DOHH2 (cell line): ENCODE results near the gene EFTUD2.

ENCODE experiments used
- H3F3A ChIP-seq: fragments of 200-600 bp; sonication (generic), shearing (Covaris generic); 2 replicates; pipeline ENCODE4 v1.6.0; 2016; ENCODE audit warnings: antibody characterized with exemption, mild to moderate bottlenecking; ENCODE audit not compliant: control insufficient read depth, insufficient read depth
- H3K27ac ChIP-seq: fragments of 200-600 bp; sonication (generic); 2 replicates; pipeline ENCODE4 v1.5.1; 2014; ENCODE audit warnings: low read depth, mild to moderate bottlenecking, low read length, moderate library complexity
- H3K27me3 ChIP-seq: fragments of 200-600 bp; sonication (generic); 2 replicates; pipeline ENCODE4 v1.6.1; 2014; ENCODE audit warnings: mild to moderate bottlenecking, low read length, mixed read lengths; ENCODE audit not compliant: control insufficient read depth
- H3K36me3 ChIP-seq: fragments of 200-600 bp; sonication (generic); 2 replicates; pipeline ENCODE4 v1.6.1; 2014; ENCODE audit warnings: mild to moderate bottlenecking, low read length, moderate library complexity, mixed read lengths; ENCODE audit not compliant: control insufficient read depth
- H3K4me1 ChIP-seq: fragments of 200-600 bp; sonication (generic); 2 replicates; pipeline ENCODE4 v1.6.1; 2014; ENCODE audit warnings: mild to moderate bottlenecking, low read length, mixed read lengths; ENCODE audit not compliant: control insufficient read depth
- H3K4me2 ChIP-seq: fragments of 200-600 bp; sonication (generic); 2 replicates; pipeline ENCODE4 v1.6.0; 2014; ENCODE audit warnings: mild to moderate bottlenecking, low read length, moderate library complexity
- H3K4me3 ChIP-seq: fragments of 200-600 bp; sonication (generic); 2 replicates; pipeline ENCODE4 v1.5.1; 2014; ENCODE audit warnings: mild to moderate bottlenecking, low read length, mixed read lengths
- H3K79me2 ChIP-seq: fragments of 200-600 bp; sonication (generic); 2 replicates; pipeline ENCODE4 v1.6.1; 2014; ENCODE audit warnings: mild to moderate bottlenecking, low read length, mixed read lengths; ENCODE audit not compliant: control insufficient read depth
- H3K9me2 ChIP-seq: fragments of 200-600 bp; sonication (generic); replicated peaks from 2 replicates; pipeline ENCODE4 v1.6.1; 2014; ENCODE audit warnings: mild to moderate bottlenecking, low read length, mixed read lengths; ENCODE audit not compliant: control insufficient read depth
- H3K9me3 ChIP-seq: fragments of 200-600 bp; sonication (generic); 2 replicates; pipeline ENCODE4 v1.6.1; 2014; ENCODE audit warnings: antibody characterized with exemption, low read length, mixed read lengths; ENCODE audit not compliant: control insufficient read depth, insufficient read depth
- H4K20me1 ChIP-seq: fragments of 200-600 bp; sonication (generic); 2 replicates; pipeline ENCODE4 v1.6.0; 2014; ENCODE audit warnings: low read depth, mild to moderate bottlenecking, antibody characterized with exemption, low read length, moderate library complexity; ENCODE audit not compliant: control insufficient read depth, insufficient read depth
- EZH2phosphoT487 ChIP-seq: fragments of 200-600 bp; sonication (generic); IDR thresholded peaks from 2 replicates; pipeline ENCODE4 v1.6.1; 2017; ENCODE audit warnings: borderline replicate concordance, mild to moderate bottlenecking, antibody characterized with exemption, low read length, moderate library complexity, mixed read lengths
- TF ChIP-seq, protein P1 (sequence below): fragments of 200-600 bp; sonication (generic); IDR thresholded peaks from one replicate; pipeline ENCODE4 v1.5.1; 2014; ENCODE audit warnings: antibody characterized with exemption, mild to moderate bottlenecking, low read depth, low read length; ENCODE audit not compliant: poor library complexity, severe bottlenecking

EFTUD2 gene

DNA sequence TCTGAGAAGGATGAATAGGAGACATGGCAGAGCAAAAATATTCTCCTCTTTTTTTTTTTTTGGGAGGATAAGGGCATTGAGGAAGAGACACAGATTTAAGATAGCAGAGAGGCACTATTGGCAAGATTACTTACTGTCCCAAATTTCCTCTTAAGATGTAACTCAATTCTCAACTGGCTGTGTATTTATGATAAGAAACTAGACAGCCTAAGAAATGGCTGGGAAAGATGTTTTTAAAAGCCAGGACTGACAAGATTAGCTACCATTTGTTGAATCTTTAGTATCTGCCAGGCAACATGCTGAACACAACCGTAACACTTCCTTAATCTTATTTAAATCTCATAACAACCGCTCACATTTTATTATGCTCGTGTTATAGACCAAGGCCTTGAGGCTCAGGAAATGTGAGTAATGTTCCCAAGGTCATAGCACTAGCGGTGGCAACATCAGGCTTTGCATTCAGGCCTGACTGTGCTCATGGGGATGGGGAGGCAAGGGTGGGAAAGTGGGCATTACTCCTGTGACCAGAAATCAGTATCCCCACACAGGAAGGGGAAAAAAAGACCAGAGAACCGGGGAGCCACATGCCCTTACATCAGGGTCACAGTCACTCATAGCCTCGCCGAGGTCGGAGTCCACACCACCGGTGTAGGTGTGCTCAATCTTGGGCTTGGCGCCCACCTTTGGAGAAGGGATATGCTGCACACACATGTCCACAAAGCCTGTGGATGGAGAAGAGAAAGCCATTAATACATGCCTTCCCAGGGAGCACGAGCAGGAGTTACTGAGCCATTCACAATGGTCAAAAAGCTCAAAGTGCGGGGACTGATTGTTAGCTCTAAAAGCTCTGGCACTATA lies 36.0 kb downstream of the EFTUD2 start:
- no peaks in the 10 kb centered on the region for H3K9me3 ChIP-seq
- H3K4me2 ChIP-seq = no peak overlapping the region
- no peak overlapping the region for H3K4me3 ChIP-seq
- no peak overlapping the region for H3K27ac ChIP-seq
- H3F3A ChIP-seq = peaks cover 7% of the 10 kb centered on the region; the same call in 1 of the 2 replicates
- H4K20me1 ChIP-seq = no peaks in the 10 kb centered on the region
- no peaks in the 10 kb centered on the region for H3K9me2 ChIP-seq
- TF ChIP-seq, protein P1, sequence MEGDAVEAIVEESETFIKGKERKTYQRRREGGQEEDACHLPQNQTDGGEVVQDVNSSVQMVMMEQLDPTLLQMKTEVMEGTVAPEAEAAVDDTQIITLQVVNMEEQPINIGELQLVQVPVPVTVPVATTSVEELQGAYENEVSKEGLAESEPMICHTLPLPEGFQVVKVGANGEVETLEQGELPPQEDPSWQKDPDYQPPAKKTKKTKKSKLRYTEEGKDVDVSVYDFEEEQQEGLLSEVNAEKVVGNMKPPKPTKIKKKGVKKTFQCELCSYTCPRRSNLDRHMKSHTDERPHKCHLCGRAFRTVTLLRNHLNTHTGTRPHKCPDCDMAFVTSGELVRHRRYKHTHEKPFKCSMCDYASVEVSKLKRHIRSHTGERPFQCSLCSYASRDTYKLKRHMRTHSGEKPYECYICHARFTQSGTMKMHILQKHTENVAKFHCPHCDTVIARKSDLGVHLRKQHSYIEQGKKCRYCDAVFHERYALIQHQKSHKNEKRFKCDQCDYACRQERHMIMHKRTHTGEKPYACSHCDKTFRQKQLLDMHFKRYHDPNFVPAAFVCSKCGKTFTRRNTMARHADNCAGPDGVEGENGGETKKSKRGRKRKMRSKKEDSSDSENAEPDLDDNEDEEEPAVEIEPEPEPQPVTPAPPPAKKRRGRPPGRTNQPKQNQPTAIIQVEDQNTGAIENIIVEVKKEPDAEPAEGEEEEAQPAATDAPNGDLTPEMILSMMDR = no peak
- no peak for TF ChIP-seq EZH2phosphoT487
- H3K4me1 ChIP-seq = no peaks in the 10 kb centered on the region
- peaks cover 86% of the 10 kb centered on the region for H3K36me3 ChIP-seq
- no peaks in the 10 kb centered on the region for H3K79me2 ChIP-seq
- no peaks in the 10 kb centered on the region for H3K27me3 ChIP-seq

DNA sequence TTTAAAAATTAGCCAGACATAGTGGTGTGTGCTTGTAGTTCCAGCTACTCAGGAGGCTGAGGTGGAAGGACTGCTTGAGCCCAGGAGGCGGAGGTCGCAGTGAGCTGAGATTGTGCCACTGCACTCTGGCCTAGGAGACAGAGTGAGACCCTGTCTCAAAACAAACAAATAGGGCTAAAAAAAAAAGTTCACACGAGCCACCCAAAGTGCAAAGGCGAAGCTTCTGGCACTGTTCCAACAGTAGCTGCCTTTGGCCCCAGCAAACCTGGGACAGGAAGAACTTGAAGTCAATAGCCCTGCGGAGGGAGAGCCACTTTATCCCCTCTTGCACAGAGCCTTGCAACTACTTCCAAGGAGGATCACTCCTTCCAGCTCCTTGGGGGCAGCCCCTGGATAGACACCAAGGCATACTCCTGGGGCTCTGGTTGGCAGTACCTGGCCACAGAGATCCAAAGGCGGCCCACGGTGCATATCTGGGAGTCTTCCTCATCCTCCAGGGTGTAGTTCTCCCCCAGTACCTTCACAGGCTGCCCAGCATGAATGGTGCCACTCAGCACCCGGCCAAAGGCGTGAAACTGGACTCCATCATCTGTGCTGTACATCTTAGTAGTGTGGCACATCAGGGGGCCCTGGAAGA lies 36.8 kb downstream of the EFTUD2 start:
- Histone ChIP-seq H3K9me2 (no peaks in the 10 kb centered on the region), H3K4me2 (no peak overlapping the region), H3K9me3 (no peaks in the 10 kb centered on the region), H3K36me3 (peaks cover 85% of the 10 kb centered on the region), H3K4me1 (no peaks in the 10 kb centered on the region), H3K27ac (no peak overlapping the region), H3K27me3 (no peaks in the 10 kb centered on the region), H4K20me1 (no peaks in the 10 kb centered on the region), H3K4me3 (no peak overlapping the region), H3K79me2 (no peaks in the 10 kb centered on the region), H3F3A (peaks cover 7% of the 10 kb centered on the region; the same call in 1 of the 2 replicates)
- TF ChIP-seq EZH2phosphoT487 = no peak
- TF ChIP-seq, protein P1 = no peak

DNA sequence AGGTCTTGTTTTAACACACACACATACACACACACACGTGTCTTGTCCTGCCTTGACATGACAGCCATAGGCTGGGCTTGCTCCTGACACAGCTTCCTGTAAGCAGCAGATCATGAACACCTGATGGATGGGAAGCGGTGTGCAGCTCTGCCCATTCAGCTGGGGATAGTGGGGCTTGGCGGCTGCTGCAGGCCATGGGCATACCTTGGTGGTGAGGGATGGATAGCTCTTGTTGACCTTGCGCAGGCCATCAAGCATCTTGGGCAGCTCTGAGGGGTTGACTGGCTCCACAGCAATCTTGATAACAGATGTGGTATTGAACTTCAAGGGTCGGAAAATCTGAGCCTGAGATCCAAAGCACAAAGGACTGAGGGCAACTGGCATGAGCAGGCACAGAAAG lies 39.5 kb downstream of the EFTUD2 start:
- no peak for TF ChIP-seq EZH2phosphoT487
- TF ChIP-seq, protein P1 = no peak
- no peak overlapping the region for H3K27ac ChIP-seq
- no peaks in the 10 kb centered on the region for H3K9me2 ChIP-seq
- no peaks in the 10 kb centered on the region for H3K79me2 ChIP-seq
- H3K36me3 ChIP-seq = peaks cover 88% of the 10 kb centered on the region
- no peaks in the 10 kb centered on the region for H4K20me1 ChIP-seq
- H3K4me3 ChIP-seq = no peak overlapping the region
- H3K9me3 ChIP-seq = no peaks in the 10 kb centered on the region
- no peaks in the 10 kb centered on the region for H3K4me1 ChIP-seq
- H3K4me2 ChIP-seq = no peak overlapping the region
- no peaks in the 10 kb centered on the region for H3K27me3 ChIP-seq
- H3F3A ChIP-seq = no peaks in the 10 kb centered on the region
